Measurements from ENCODE around the gene LEAP2. TPM values are rescaled to one million over a fixed set of nuclear protein-coding genes. Genes with fewer than 3 reads are reported as not detected.

LEAP2 gene
- total and polyA plus RNA-seq, 2 of the 8 experiments (the other 6 are each of a cell fraction or from before 2014, with no cell fraction given) = 1.8 to 2.9 TPM

DNA sequence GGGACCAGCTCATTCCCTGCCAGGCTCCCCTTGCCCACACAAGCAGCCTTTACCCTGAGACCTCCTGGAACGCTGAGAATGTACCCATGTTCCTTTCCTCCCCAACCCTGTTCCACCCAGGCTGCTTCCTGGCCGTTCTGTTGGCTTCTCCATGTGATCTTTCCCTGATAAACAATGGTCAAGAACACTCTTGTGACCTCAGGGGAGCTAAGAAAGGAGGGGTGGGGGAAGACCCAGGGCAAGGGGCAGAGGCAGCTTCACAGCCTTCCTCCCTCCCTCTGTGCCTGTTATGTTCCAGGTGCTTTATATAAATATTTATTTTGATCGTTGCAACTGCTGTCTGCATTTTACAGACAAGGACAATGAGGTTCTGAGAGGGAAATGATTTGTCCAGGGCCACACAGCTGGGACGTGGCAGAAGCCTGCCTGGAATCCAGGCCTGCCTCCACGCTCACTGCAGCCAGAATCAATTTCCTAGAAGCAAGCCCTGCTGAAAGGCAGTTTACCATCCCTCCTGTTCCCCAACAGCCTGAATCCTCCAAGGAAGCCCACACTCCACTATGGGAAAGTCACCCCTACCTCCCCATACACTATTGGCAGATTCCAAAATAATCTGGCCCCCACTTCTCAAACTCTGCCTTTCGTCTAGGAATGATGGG, 46.9 kb upstream of the LEAP2 start (continued):
- TF ChIP-seq, protein P1, sequence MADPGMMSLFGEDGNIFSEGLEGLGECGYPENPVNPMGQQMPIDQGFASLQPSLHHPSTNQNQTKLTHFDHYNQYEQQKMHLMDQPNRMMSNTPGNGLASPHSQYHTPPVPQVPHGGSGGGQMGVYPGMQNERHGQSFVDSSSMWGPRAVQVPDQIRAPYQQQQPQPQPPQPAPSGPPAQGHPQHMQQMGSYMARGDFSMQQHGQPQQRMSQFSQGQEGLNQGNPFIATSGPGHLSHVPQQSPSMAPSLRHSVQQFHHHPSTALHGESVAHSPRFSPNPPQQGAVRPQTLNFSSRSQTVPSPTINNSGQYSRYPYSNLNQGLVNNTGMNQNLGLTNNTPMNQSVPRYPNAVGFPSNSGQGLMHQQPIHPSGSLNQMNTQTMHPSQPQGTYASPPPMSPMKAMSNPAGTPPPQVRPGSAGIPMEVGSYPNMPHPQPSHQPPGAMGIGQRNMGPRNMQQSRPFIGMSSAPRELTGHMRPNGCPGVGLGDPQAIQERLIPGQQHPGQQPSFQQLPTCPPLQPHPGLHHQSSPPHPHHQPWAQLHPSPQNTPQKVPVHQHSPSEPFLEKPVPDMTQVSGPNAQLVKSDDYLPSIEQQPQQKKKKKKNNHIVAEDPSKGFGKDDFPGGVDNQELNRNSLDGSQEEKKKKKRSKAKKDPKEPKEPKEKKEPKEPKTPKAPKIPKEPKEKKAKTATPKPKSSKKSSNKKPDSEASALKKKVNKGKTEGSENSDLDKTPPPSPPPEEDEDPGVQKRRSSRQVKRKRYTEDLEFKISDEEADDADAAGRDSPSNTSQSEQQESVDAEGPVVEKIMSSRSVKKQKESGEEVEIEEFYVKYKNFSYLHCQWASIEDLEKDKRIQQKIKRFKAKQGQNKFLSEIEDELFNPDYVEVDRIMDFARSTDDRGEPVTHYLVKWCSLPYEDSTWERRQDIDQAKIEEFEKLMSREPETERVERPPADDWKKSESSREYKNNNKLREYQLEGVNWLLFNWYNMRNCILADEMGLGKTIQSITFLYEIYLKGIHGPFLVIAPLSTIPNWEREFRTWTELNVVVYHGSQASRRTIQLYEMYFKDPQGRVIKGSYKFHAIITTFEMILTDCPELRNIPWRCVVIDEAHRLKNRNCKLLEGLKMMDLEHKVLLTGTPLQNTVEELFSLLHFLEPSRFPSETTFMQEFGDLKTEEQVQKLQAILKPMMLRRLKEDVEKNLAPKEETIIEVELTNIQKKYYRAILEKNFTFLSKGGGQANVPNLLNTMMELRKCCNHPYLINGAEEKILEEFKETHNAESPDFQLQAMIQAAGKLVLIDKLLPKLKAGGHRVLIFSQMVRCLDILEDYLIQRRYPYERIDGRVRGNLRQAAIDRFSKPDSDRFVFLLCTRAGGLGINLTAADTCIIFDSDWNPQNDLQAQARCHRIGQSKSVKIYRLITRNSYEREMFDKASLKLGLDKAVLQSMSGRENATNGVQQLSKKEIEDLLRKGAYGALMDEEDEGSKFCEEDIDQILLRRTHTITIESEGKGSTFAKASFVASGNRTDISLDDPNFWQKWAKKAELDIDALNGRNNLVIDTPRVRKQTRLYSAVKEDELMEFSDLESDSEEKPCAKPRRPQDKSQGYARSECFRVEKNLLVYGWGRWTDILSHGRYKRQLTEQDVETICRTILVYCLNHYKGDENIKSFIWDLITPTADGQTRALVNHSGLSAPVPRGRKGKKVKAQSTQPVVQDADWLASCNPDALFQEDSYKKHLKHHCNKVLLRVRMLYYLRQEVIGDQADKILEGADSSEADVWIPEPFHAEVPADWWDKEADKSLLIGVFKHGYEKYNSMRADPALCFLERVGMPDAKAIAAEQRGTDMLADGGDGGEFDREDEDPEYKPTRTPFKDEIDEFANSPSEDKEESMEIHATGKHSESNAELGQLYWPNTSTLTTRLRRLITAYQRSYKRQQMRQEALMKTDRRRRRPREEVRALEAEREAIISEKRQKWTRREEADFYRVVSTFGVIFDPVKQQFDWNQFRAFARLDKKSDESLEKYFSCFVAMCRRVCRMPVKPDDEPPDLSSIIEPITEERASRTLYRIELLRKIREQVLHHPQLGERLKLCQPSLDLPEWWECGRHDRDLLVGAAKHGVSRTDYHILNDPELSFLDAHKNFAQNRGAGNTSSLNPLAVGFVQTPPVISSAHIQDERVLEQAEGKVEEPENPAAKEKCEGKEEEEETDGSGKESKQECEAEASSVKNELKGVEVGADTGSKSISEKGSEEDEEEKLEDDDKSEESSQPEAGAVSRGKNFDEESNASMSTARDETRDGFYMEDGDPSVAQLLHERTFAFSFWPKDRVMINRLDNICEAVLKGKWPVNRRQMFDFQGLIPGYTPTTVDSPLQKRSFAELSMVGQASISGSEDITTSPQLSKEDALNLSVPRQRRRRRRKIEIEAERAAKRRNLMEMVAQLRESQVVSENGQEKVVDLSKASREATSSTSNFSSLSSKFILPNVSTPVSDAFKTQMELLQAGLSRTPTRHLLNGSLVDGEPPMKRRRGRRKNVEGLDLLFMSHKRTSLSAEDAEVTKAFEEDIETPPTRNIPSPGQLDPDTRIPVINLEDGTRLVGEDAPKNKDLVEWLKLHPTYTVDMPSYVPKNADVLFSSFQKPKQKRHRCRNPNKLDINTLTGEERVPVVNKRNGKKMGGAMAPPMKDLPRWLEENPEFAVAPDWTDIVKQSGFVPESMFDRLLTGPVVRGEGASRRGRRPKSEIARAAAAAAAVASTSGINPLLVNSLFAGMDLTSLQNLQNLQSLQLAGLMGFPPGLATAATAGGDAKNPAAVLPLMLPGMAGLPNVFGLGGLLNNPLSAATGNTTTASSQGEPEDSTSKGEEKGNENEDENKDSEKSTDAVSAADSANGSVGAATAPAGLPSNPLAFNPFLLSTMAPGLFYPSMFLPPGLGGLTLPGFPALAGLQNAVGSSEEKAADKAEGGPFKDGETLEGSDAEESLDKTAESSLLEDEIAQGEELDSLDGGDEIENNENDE (IDR thresholded peaks at IDR 0.05; ENCODE audit: insufficient replicate concordance, low read length) = no peak
- no peak for TF ChIP-seq SRF (IDR thresholded peaks at IDR 0.05; ENCODE audit: low read depth, low read length)

All from H1 (cell line).